A549 (cell line): ENCODE data around the gene SELP. TPM values are rescaled to one million over a fixed set of nuclear protein-coding genes. Genes with fewer than 3 reads are reported as not detected.

ENCODE experiments used
- ATAC-seq, 2 experiments: fragments of 200-7000 bp in 1 of 2; fragments of >200 bp in 1 of 2; cut with Nextera tagmentation in 1 of 2; cut with Tn5 transposase in 1 of 2; 3 replicates each; pipeline versions ENCODE4 v1.8.0 to v1.9.1; 2018 to 2020; ENCODE audit warnings: mild to moderate bottlenecking in 1 of 2, moderate library complexity in 1 of 2
- CTCF ChIA-PET: fragments of 300-600 bp; sonication (Branson Sonifier 250); formaldehyde crosslinking; extraction: SDS; loops from one replicate; lab custom pipeline; 2021; ENCODE audit warnings: antibody characterized with exemption, inconsistent platforms; lab: Yijun Ruan, JAX
- POLR2A ChIA-PET: fragments of 350-600 bp; formaldehyde crosslinking; extraction: SDS; loops from one replicate; lab custom pipeline; 2021; ENCODE audit warnings: antibody characterized with exemption, inconsistent platforms; lab: Yijun Ruan, JAX
- DNase-seq, 2 experiments: peaks; one replicate each; pipeline versions ENCODE4 v3.0.0 to v3.0.0-alpha.2; 2011 to 2016; ENCODE audit warnings: low read depth in 1 of 2, low spot score in 1 of 2
- FAIRE-seq: peaks from 2 replicates; lab custom pipeline; 2011; peaks lifted over from hg19 to GRCh38; lab: Jason Lieb, UNC
- H3K27ac ChIP-seq, 2 experiments: fragments of >200 bp; sonication (Bioruptor Twin); formaldehyde crosslinking; 3 replicates each; pipeline ENCODE4 v1.5.1; 2016 to 2017
- H3K4me1 ChIP-seq: fragments of >200 bp; sonication (Bioruptor Twin); formaldehyde crosslinking; 3 replicates; pipeline ENCODE4 v1.6.1; 2016
- H3K4me2 ChIP-seq: fragments of >200 bp; sonication (Bioruptor Twin); formaldehyde crosslinking; 3 replicates; pipeline ENCODE4 v1.6.1; 2016
- H3K4me3 ChIP-seq: fragments of >200 bp; sonication (Bioruptor Twin); formaldehyde crosslinking; 3 replicates; pipeline ENCODE4 v1.5.1; 2016
- H3K9me3 ChIP-seq: fragments of >200 bp; sonication (Bioruptor Twin); formaldehyde crosslinking; 3 replicates; pipeline ENCODE4 v1.6.1; 2016
- CBX2 ChIP-seq: fragments of 200-600 bp; sonication (generic); IDR thresholded peaks from 2 replicates; pipeline ENCODE4 v1.6.1; 2016; ENCODE audit warnings: low read depth, mild to moderate bottlenecking, borderline replicate concordance
- ELK1 ChIP-seq: fragments of 150-350 bp; IDR thresholded peaks from 2 replicates; pipeline ENCODE4 v1.6.1; 2014; ENCODE audit warnings: low read depth, mild to moderate bottlenecking, low read length
- FOSB ChIP-seq: fragments of 250-450 bp; sonication (Bioruptor Pico); IDR thresholded peaks from 2 replicates; pipeline ENCODE4 v1.5.0; 2020; ENCODE audit warnings: mild to moderate bottlenecking, moderate library complexity
- FOSL2 ChIP-seq, 2 experiments: fragments of 450-650 bp in 1 of 2; fragments of >200 bp in 1 of 2; sonication (Bioruptor Twin) in 1 of 2; formaldehyde crosslinking; IDR thresholded peaks; 2 replicates each; pipeline versions ENCODE4 v1.5.0 to v1.6.1; 2016 to 2020; ENCODE audit warnings: mild to moderate bottlenecking in 1 of 2, moderate library complexity in 1 of 2
- HOXB5 ChIP-seq: fragments of 250-450 bp; sonication (Bioruptor Pico); IDR thresholded peaks from 2 replicates; pipeline ENCODE4 v1.5.0; 2020; ENCODE audit warnings: mild to moderate bottlenecking, moderate library complexity
- JUNB ChIP-seq: fragments of >200 bp; sonication (Bioruptor Twin); formaldehyde crosslinking; IDR thresholded peaks from 2 replicates; pipeline ENCODE4 v1.6.1; 2016
- KDM1A ChIP-seq: fragments of 200-600 bp; sonication (generic); IDR thresholded peaks from 2 replicates; pipeline ENCODE4 v1.6.1; 2016; ENCODE audit warnings: low read depth, mild to moderate bottlenecking
- RAD21 ChIP-seq, 2 experiments: fragments of >200 bp in 1 of 2; sonication (Bioruptor Twin) in 1 of 2; formaldehyde crosslinking in 1 of 2; IDR thresholded peaks in 1 of 2; conservative IDR thresholded peaks in 1 of 2; 2 replicates in 1 of 2; 3 replicates in 1 of 2; pipeline ENCODE4 v1.6.1; 2012 to 2018; ENCODE audit warnings: inconsistent platforms in 1 of 2
- TFCP2L1 ChIP-seq: fragments of 250-450 bp; sonication (Bioruptor Pico); IDR thresholded peaks from 2 replicates; pipeline ENCODE4 v1.5.0; 2021; ENCODE audit warnings: mild to moderate bottlenecking
- ZSCAN20 ChIP-seq: fragments of 250-450 bp; sonication (Bioruptor Pico); IDR thresholded peaks from 2 replicates; pipeline ENCODE4 v1.8.0; 2022; ENCODE audit warnings: mild to moderate bottlenecking, moderate library complexity
- WGBS: methylation state at CpG from one replicate; pipeline ENCODE4 v1.1.6; 2017; ENCODE audit errors: missing lambda C conversion rate; 5-methylcytosine and 5-hydroxymethylcytosine counted together
- polyA plus RNA-seq, 4 experiments: library from polyadenylated mRNA; depleted of rRNA in 3 of 4; stranded (reverse); fragments of >200 nt; fragmentation: RNase III in 1 of 4; extraction: RNeasy Plus Mini Kit Qiagen cat#74134 plus additional on column Dnase treatment in 1 of 4; gene quantifications; 2 replicates in 3 of 4; 3 replicates in 1 of 4; pipeline ENCODE4 v1.2.3, GENCODE V29; 2011 to 2017

Gene SELP
- polyA plus RNA-seq, 2 of the 4 experiments (the other 2 are of a cell fraction): not detected

GRCh38 chr1:169545472-169545871 is 84.5 kb downstream of the SELP start (continued):
- TF ChIP-seq FOSB (no peak), HOXB5 (CRISPR knock-in tag) (no peak), FOSL2 (IDR thresholded peaks at IDR 0.05) (no peak), FOSL2 (CRISPR knock-in tag; IDR thresholded peaks at IDR 0.05) (no peak), ZSCAN20 (no peak), CBX2 (no peak), KDM1A (no peak), RAD21 (conservative IDR thresholded peaks at IDR 0.05 in 1 of 2, IDR thresholded peaks at IDR 0.05 in 1 of 2) (no peak)

- Histone ChIP-seq H3K4me1 (peaks cover 11% of the 10 kb centered on the region), H3K27ac (no peak overlapping the region; a peak in 1 of 6 replicates), H3K4me3 (no peak overlapping the region), H3K9me3 (no peaks in the 10 kb centered on the region), H3K4me2 (peak overlapping the region; percentile 44)
- TF ChIP-seq FOSL2 (IDR thresholded peaks at IDR 0.05): peak; percentile 44; the same call in 1 of the 2 replicates
- peak; percentile 64 for TF ChIP-seq FOSL2 (CRISPR knock-in tag; IDR thresholded peaks at IDR 0.05)
- TF ChIP-seq TFCP2L1: no peak
- TF ChIP-seq ELK1: no peak
- peak; percentile 37; the same call in 1 of the 2 replicates for TF ChIP-seq JUNB
- DNase-seq (peak in 1 of 2 experiments; percentile 53), ATAC-seq (peak; percentile 80 to 87), FAIRE-seq (no peak)
- ChIA-PET CTCF (interaction anchor here (0.8 kb wide), 1 partner anchor 36 kb away, joined by 3 read pairs; no protein-coding TSS in a partner anchor), POLR2A (no interaction called here)
- WGBS: 10% methylated on average over 3 of the region's 3 CpGs
These were observed 90.7 kb downstream of the SELP start for GRCh38 chr1:169538998-169539871.

Other genes with a start within 250 kb of the SELP start
- 0.26 and 0.35 TPM in 2 replicates for gene CCDC181, start 202.7 kb downstream of the SELP start, polyA plus RNA-seq (2011; rRNA removed)
- gene CCDC181, start 202.7 kb downstream of the SELP start, polyA plus RNA-seq (2017; fragmentation: RNase III; extraction: RNeasy Plus Mini Kit Qiagen cat#74134 plus additional on column Dnase treatment): 0.14 to 0.26 TPM (median 0.20 TPM) in 3 replicates
- 11.7 and 13.3 TPM in 2 replicates for gene SLC19A2, start 144.2 kb downstream of the SELP start, polyA plus RNA-seq (2011; rRNA removed)
- 4.5 to 5.2 TPM (median 4.7 TPM) in 3 replicates for gene SLC19A2, start 144.2 kb downstream of the SELP start, polyA plus RNA-seq (2017; fragmentation: RNase III; extraction: RNeasy Plus Mini Kit Qiagen cat#74134 plus additional on column Dnase treatment)
- 0.36 and 1.4 TPM in 2 replicates for gene F5, start 43.6 kb downstream of the SELP start, polyA plus RNA-seq (2011; rRNA removed)
- gene F5, start 43.6 kb downstream of the SELP start, polyA plus RNA-seq (2017; fragmentation: RNase III; extraction: RNeasy Plus Mini Kit Qiagen cat#74134 plus additional on column Dnase treatment): 0.03 to 0.04 TPM (median 0.04 TPM) in 3 replicates
- gene SELL, start 81.5 kb upstream of the SELP start, polyA plus RNA-seq (2011; rRNA removed): 0.22 and 0.39 TPM in 2 replicates
- gene SELL, start 81.5 kb upstream of the SELP start, polyA plus RNA-seq (2017; fragmentation: RNase III; extraction: RNeasy Plus Mini Kit Qiagen cat#74134 plus additional on column Dnase treatment): 0.10 to 0.39 TPM (median 0.20 TPM) in 3 replicates
- gene SELE, start 104.0 kb upstream of the SELP start, polyA plus RNA-seq (2011; rRNA removed): not detected in 2 replicates
- not detected in 3 replicates for gene SELE, start 104.0 kb upstream of the SELP start, polyA plus RNA-seq (2017; fragmentation: RNase III; extraction: RNeasy Plus Mini Kit Qiagen cat#74134 plus additional on column Dnase treatment)
- 7.2 and 11.4 TPM in 2 replicates for gene METTL18, start 164.8 kb upstream of the SELP start, polyA plus RNA-seq (2011; rRNA removed)
- 7.3 to 7.8 TPM (median 7.5 TPM) in 3 replicates for gene METTL18, start 164.8 kb upstream of the SELP start, polyA plus RNA-seq (2017; fragmentation: RNase III; extraction: RNeasy Plus Mini Kit Qiagen cat#74134 plus additional on column Dnase treatment)